ENCODE results near the gene CASK.

The CASK gene

GRCh38 chrX:41472231-41472815 lies 451.0 kb downstream of the CASK start:
- ChIA-PET CTCF (interaction anchor here (1.3 kb wide), 1 partner anchor 9 kb away, joined by 5 read pairs; no protein-coding TSS in a partner anchor), POLR2A (no interaction called here)
- DNase-seq (ENCODE audit: extremely low spot score) = no peak
- no peak for TF ChIP-seq CTCF (IDR thresholded peaks at IDR 0.05; ENCODE audit: control extremely low read depth, extremely low read depth, low read depth, missing control alignments)

GRCh38 chrX:41471786-41472185 lies 451.6 kb downstream of the CASK start:
- POLR2A ChIA-PET = no interaction called here

GRCh38 chrX:41470706-41471105 lies 452.6 kb downstream of the CASK start:
- no peak for DNase-seq (ENCODE audit: extremely low spot score)
- no peak for TF ChIP-seq CTCF (IDR thresholded peaks at IDR 0.05; ENCODE audit: control extremely low read depth, extremely low read depth, low read depth, missing control alignments)
- POLR2A ChIA-PET = no interaction called here
- CTCF ChIA-PET = no interaction called here

More at GRCh38 chrX:41471786-41472185, 451.6 kb downstream of the CASK start:
- no peak for TF ChIP-seq CTCF (IDR thresholded peaks at IDR 0.05; ENCODE audit: control extremely low read depth, extremely low read depth, low read depth, missing control alignments)
- DNase-seq (ENCODE audit: extremely low spot score) = no peak
- CTCF ChIA-PET = interaction anchor here (1.3 kb wide), 1 partner anchor 10 kb away, joined by 5 read pairs; no protein-coding TSS in a partner anchor

GRCh38 chrX:41468647-41469323 lies 454.6 kb downstream of the CASK start:
- ChIA-PET POLR2A (no interaction called here), CTCF (interaction anchor here (1.1 kb wide), 1 partner anchor 9 kb away, joined by 3 read pairs; no protein-coding TSS in a partner anchor)
- DNase-seq (ENCODE audit: extremely low spot score) = no peak

More at GRCh38 chrX:41468647-41469323, 454.6 kb downstream of the CASK start:
- TF ChIP-seq CTCF (IDR thresholded peaks at IDR 0.05; ENCODE audit: control extremely low read depth, extremely low read depth, low read depth, missing control alignments) = no peak
